HG03520 (cell line): ENCODE data around the gene CCDC157.
A peak's percentile ranks its signal among the peaks of the same experiment; 100 is the strongest.

ENCODE experiments used
- ATAC-seq: cut with Tn5 transposase; IDR thresholded peaks from one replicate; pipeline ENCODE4 v1.9.1; 2021; ENCODE audit warnings: mild to moderate bottlenecking, moderate library complexity; ENCODE audit not compliant: unreplicated experiment

The CCDC157 gene

DNA sequence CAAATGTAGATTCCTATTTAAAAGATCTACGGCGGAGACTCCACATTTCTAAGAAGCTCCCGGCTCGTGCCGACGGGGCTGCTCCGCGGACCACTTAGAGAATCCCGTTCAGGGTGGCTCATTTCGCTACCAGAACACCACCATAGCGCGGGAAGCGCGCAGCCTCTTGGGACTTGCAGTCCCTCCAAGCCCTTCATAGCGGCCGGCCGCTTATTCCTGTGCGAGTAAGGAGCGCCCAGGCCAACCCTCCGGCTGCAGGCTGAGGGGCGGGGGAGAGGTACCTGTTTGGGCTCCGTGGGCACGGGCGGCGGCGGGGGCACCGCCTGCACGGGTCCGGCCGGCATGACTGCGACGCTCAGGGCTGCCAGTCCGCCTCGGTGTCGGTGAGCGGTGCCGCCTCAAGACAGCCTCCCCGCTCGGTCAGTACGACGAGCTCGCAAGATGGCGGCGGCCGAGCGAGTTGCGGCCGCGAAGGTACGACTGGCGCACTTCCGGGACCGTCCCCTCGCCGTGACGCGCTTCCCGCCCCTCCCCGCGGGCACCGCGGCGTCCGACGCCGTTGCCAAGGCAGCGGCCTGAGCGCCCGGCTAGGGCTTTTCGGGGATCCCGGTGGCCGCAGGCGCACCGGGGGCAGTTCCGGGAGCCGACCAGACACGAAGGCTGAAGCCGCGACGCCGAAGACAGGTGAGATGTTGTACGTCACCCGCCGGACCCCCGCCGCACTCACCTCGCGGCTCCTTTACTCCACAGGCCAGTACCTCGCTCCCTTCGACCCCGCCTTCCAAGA, at the start of gene CCDC157, which contains the start of gene SF3A1:
TSS of gene CCDC157 (plus strand) at position 559 of the 787 bp plus-strand sequence. CDS start 8,994 bp downstream, outside the sequence.
TSS of gene SF3A1 (minus strand) at position 446 of the 787 bp plus-strand sequence. CDS start at position 344, 102 bp downstream.
- peak; percentile 82 for ATAC-seq

- ATAC-seq, result no peak
Measured at GRCh38 chr22:30307041-30307574, 49.7 kb upstream of the CCDC157 start.

GRCh38 chr22:30308093-30308492, 48.7 kb upstream of the CCDC157 start:
- no peak for ATAC-seq

GRCh38 chr22:30308518-30309230, 48.1 kb upstream of the CCDC157 start:
- peak; percentile 41 for ATAC-seq

GRCh38 chr22:30309951-30310741, 46.7 kb upstream of the CCDC157 start:
- ATAC-seq, result no peak

GRCh38 chr22:30310881-30311771, 45.7 kb upstream of the CCDC157 start:
- ATAC-seq, result no peak

DNA sequence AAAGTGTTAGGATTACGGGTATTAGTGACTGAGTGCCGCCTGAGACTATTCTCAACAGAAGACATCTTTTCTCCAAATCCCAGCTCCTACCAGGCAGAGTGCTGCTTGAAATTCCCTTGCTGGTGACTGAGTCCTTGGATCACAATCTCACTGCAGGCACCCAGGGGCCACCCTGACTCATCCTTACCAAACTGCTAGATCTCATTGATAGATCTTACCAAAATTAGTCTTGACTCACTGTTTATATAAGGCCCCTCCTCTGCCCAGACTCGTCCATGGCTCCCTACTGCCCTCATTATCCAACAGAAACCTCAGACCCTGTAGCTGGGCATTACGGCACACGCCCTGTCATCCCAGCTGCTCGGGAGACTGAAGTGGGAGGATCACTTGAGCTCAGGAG, 44.8 kb upstream of the CCDC157 start:
- no peak for ATAC-seq

DNA sequence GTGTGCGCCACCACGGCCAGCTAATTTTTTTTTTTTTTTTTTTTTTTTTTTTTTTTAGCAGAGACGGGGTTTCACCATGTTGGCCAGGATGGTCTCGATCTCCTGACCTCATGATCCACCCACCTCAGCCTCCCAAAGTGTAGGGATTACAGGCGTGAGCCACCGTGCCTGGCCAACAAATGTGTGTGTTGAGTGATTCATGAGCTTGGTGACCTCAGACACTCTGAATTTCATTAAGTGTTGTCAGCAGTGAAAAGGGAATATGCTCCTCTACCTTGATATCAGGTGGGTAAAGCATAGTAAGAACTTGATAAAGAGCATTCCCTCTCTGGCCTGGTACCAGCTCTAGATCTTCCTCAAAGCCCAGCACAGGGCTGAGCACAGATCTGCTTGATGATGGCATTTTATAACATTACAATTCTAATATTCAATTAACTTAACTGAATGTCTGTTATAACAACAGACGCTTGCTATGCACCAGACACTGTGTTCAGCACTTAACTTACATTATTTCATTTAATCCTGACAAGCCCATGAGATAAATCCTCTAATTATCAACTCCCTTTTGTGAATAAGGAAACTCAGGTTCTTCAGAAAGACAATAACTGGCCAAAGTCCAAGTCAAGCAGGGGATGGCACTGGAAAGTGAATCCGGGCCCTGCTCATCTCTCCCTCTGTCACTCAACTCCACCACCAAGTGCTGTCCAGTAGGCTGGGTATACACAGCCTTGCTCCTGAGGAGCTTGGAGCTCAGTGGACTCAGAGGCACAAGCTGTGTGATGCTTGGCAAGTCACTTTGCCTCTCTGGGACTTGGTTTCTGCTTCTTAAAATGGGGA, 43.1 kb upstream of the CCDC157 start:
- no peak for ATAC-seq

DNA sequence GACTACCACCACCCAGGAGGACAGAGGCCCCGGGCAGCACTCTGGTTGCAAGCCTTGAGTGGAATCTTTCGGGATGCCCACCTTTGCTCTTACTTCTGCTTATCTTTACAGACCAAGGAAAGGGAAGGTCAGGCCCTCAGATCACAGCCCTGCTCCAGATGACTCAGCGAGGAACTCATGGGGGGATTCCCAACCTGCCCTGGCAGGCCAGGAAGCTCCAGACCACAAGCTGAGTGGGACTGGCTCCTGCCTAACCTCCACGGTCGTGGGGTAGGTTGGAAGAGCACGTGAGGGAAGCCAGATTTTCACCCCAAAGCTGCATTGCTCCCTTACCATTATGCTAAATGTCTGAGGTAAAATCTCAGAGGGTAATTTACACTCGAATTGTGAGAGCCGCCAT, 41.9 kb upstream of the CCDC157 start:
- no peak for ATAC-seq

- no peak for ATAC-seq
Measured at GRCh38 chr22:30315962-30316576, 40.7 kb upstream of the CCDC157 start.

DNA sequence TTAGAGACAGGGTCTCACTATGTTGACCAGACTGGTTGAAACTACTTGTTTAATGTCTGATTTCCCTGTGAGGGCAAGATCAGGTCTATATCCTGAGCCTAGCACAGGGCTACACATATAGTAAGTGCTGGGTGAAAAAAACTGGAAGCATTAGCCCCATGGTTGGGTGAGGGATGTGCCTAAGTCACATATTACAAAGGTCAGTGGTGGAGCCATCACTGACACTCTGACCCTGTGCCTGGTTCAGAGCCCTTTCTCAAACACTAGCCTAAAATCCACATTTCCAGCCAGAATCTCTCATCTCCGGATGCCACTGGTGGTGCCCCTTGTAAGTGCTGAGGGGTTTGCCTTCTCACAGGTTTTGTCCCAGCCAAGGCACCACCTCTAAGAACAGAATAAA, 39.0 kb upstream of the CCDC157 start:
- ATAC-seq, result no peak

- no peak for ATAC-seq
Measured at GRCh38 chr22:30318799-30319419, 37.9 kb upstream of the CCDC157 start.

DNA sequence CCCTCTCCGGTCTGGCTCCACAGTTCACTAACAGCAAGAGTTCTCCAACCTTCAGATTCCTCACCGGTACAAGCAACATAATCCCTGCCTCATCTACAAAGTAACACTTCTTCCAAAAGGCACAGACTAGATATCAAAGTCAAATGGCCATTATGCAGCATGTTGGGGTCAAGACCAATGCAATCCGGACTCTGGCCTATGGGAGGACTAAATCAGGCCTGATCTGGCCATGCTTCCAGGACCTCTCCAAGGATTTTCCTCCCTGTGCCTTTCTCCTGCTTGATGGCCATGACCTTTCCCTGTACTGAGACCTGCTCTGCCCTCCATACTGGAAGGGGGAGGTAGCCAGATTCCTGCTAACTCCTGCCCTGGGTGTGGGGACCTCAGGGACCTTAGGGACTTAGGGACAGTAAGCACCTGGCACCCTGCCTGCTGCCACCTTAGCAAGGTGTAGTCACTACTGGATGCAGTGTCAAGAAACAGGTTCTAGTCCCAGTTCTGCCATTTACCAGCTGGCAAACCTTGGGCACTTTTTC, 36.7 kb upstream of the CCDC157 start:
- no peak for ATAC-seq

DNA sequence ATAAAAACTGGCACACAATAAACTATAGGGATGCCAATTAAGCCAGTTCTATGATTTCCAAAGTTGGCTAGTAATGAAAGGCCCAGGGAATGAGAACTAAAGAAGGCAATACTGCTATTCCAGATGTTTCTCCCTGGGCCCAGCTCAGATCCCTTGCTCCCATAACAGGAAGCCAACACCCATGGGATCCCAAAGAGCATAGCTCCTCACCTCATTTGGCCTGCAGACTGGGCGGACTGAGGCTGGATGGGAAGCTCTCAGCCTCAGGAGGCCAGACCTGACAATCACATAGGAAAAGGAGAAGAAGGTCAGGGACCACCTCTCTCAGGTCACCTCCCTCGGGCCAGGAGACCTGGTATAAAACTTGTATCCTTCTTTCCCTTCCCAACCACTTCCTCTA, 35.3 kb upstream of the CCDC157 start:
- no peak for ATAC-seq

DNA sequence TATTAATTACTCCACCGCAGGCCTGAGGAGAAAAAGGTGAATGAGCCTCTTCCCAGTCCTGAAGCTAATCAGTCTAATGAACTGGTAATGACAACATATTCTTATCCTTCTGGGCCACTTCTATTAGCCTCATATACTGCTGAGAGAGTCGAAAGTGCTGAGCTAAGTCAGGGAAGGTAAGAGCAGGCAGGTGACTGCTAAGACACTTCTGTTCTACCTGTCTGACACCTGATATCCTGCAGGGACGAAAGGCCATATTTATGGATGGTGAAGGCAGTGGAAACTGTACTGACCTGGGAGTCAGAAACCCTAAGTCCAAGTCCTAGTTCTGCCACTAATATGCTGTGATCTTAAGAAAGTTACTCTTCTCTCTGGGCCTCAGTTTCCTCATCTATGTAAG, 33.6 kb upstream of the CCDC157 start:
- no peak for ATAC-seq

DNA sequence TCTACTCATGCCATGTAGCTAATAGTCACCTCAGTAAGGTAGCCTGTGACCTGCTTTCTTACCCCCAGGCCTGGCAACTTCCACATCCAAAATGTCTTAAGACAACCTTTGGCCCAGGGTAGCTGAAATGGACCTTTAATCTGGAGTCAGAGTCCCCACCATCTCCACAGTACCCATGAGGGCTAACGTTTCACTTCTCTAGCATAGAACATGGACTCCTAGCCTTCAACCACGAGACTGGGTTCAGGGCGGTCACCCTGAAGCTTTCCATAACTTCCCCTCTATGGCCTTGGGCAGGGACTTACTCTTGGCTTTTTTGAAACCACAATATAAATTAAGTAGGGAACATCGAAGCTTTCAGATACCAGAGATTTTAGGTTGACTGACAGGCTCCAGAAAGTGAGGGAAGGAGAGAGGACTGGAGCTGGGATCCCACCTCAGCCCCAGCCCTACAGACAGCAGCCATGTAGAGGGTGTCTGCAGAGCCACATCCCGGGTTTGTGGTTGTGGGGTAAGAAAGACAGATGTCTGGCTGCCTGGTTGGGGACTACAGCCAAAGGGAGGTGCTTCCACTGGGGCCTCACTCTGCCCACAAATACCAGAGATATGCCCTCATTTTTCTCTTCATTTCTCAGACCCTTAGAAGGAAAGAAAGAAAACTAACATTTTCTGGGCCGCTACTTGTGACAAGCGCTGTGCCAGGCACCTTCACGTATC, 32.6 kb upstream of the CCDC157 start:
- no peak for ATAC-seq

- no peak for ATAC-seq
Measured at GRCh38 chr22:30325065-30325720, 31.6 kb upstream of the CCDC157 start.
